ENCODE results near the gene TM4SF18. TPM values are rescaled to one million over a fixed set of nuclear protein-coding genes. Genes with fewer than 3 reads are reported as not detected.
A peak's percentile ranks its signal among the peaks of the same experiment; 100 is the strongest.

The TM4SF18 gene
- total RNA-seq, 1 experiment from 2014 or later = 54.5 TPM

GRCh38 chr3:149282322-149282721 is 51.1 kb downstream of the TM4SF18 start:
- ChIA-PET CTCF (no interaction called here), POLR2A (no interaction called here)
- Histone ChIP-seq H3K27ac (ENCODE audit: low read length) (peak overlapping the region; percentile 91), H3K36me3 (ENCODE audit: control insufficient read depth, insufficient read depth, low read length) (no peaks in the 10 kb centered on the region), H3K9me3 (ENCODE audit: control insufficient read depth, insufficient read depth, low read depth, low read length) (peaks cover 12% of the 10 kb centered on the region; the same call in 1 of the 2 replicates), H3K4me3 (ENCODE audit: low read depth in 2 of 2, low read length in 2 of 2) (no peak overlapping the region), H3K4me1 (ENCODE audit: control insufficient read depth, insufficient read depth, low read length) (peaks cover 27% of the 10 kb centered on the region; the same call in 1 of the 2 replicates), H3K27me3 (ENCODE audit: control insufficient read depth, insufficient read depth, low read length) (no peaks in the 10 kb centered on the region)
- in situ Hi-C loops (cut with HindIII; ENCODE audit: low pct_unique_long_range_greater_than_20kb, low sequenced_read_pairs) (loop anchor here (10.0 kb wide), 1 partner anchor 72 kb away; no protein-coding TSS in a partner anchor), intact Hi-C loops (cut with micrococcal nuclease; ENCODE audit: unreplicated experiment) (no loop called here)
- no peak for ATAC-seq
- no peak for DNase-seq (ENCODE audit: low read depth, low spot score)
- TF ChIP-seq SIN3A (IDR thresholded peaks at IDR 0.05; ENCODE audit: borderline replicate concordance, insufficient read depth, low read depth, low read length) = no peak
- BruUV-seq (replicated peaks) = no TSS peak

- POLR2A ChIA-PET = no interaction called here
- H3K27ac ChIP-seq (ENCODE audit: low read length) = peak overlapping the region; percentile 91
- no peak overlapping the region for H3K4me3 ChIP-seq (ENCODE audit: low read depth in 2 of 2, low read length in 2 of 2)
- in situ Hi-C loops (cut with HindIII; ENCODE audit: low pct_unique_long_range_greater_than_20kb, low sequenced_read_pairs) = loop anchor here (10.0 kb wide), 1 partner anchor 74 kb away; no protein-coding TSS in a partner anchor
- CTCF ChIA-PET = interaction anchor here (1.0 kb wide), 1 partner anchor 160 kb away, joined by 3 read pairs; no protein-coding TSS in a partner anchor
- ATAC-seq (no peak), DNase-seq (ENCODE audit: low read depth, low spot score) (no peak)
- intact Hi-C loops (cut with micrococcal nuclease; ENCODE audit: unreplicated experiment) = no loop called here
- H3K9me3 ChIP-seq (ENCODE audit: control insufficient read depth, insufficient read depth, low read depth, low read length) = peaks cover 21% of the 10 kb centered on the region; the same call in 1 of the 2 replicates
- no peak for TF ChIP-seq SIN3A (IDR thresholded peaks at IDR 0.05; ENCODE audit: borderline replicate concordance, insufficient read depth, low read depth, low read length)
- peaks cover 34% of the 10 kb centered on the region for H3K4me1 ChIP-seq (ENCODE audit: control insufficient read depth, insufficient read depth, low read length)
- BruUV-seq (replicated peaks) = no TSS peak
- H3K36me3 ChIP-seq (ENCODE audit: control insufficient read depth, insufficient read depth, low read length) = no peaks in the 10 kb centered on the region
- no peaks in the 10 kb centered on the region for H3K27me3 ChIP-seq (ENCODE audit: control insufficient read depth, insufficient read depth, low read length)
Measured at GRCh38 chr3:149280671-149281349, 52.6 kb downstream of the TM4SF18 start.

- Histone ChIP-seq H3K36me3 (ENCODE audit: control insufficient read depth, insufficient read depth, low read length) (no peaks in the 10 kb centered on the region), H3K4me3 (ENCODE audit: low read depth in 2 of 2, low read length in 2 of 2) (no peak overlapping the region), H3K27ac (ENCODE audit: low read length) (peak overlapping the region; percentile 91), H3K27me3 (ENCODE audit: control insufficient read depth, insufficient read depth, low read length) (no peaks in the 10 kb centered on the region), H3K4me1 (ENCODE audit: control insufficient read depth, insufficient read depth, low read length) (peaks cover 34% of the 10 kb centered on the region), H3K9me3 (ENCODE audit: control insufficient read depth, insufficient read depth, low read depth, low read length) (peaks cover 22% of the 10 kb centered on the region; the same call in 1 of the 2 replicates)
- in situ Hi-C loops (cut with HindIII; ENCODE audit: low pct_unique_long_range_greater_than_20kb, low sequenced_read_pairs) = no loop called here
- TF ChIP-seq TCF7L2 (IDR thresholded peaks at IDR 0.05; ENCODE audit: low read depth, low read length) (no peak), SIN3A (IDR thresholded peaks at IDR 0.05; ENCODE audit: borderline replicate concordance, insufficient read depth, low read depth, low read length) (no peak), POLR2AphosphoS5 (IDR thresholded peaks at IDR 0.05; ENCODE audit: low read depth, low read length) (no peak), REST (IDR thresholded peaks at IDR 0.05; ENCODE audit: insufficient read depth in 1 of 2, low read depth in 2 of 2, low read length in 1 of 2) (no peak)
- TF ChIP-seq, protein P1, sequence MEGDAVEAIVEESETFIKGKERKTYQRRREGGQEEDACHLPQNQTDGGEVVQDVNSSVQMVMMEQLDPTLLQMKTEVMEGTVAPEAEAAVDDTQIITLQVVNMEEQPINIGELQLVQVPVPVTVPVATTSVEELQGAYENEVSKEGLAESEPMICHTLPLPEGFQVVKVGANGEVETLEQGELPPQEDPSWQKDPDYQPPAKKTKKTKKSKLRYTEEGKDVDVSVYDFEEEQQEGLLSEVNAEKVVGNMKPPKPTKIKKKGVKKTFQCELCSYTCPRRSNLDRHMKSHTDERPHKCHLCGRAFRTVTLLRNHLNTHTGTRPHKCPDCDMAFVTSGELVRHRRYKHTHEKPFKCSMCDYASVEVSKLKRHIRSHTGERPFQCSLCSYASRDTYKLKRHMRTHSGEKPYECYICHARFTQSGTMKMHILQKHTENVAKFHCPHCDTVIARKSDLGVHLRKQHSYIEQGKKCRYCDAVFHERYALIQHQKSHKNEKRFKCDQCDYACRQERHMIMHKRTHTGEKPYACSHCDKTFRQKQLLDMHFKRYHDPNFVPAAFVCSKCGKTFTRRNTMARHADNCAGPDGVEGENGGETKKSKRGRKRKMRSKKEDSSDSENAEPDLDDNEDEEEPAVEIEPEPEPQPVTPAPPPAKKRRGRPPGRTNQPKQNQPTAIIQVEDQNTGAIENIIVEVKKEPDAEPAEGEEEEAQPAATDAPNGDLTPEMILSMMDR (IDR thresholded peaks at IDR 0.05) = no peak
- DNase-seq (ENCODE audit: low read depth, low spot score) (no peak), ATAC-seq (no peak)
- BruUV-seq (replicated peaks) = no TSS peak
- ChIA-PET CTCF (no interaction called here), POLR2A (no interaction called here)
- intact Hi-C loops (cut with micrococcal nuclease; ENCODE audit: unreplicated experiment) = no loop called here
Measured at GRCh38 chr3:149278911-149279310, 54.5 kb downstream of the TM4SF18 start.
